Measurements from ENCODE around the gene CCDC106.

Gene CCDC106

GRCh38 chr19:55669418-55670279 lies 21.6 kb downstream of the CCDC106 start:
- no peak for DNase-seq (ENCODE audit: low spot score)

- DNase-seq (ENCODE audit: low spot score) = no peak
Observed at GRCh38 chr19:55670280-55671053, 22.5 kb downstream of the CCDC106 start.

GRCh38 chr19:55671054-55671378 lies 23.0 kb downstream of the CCDC106 start:
- no peak for DNase-seq (ENCODE audit: low spot score)

- DNase-seq (ENCODE audit: low spot score) = no peak
Observed at GRCh38 chr19:55672418-55672817, 24.4 kb downstream of the CCDC106 start.

GRCh38 chr19:55673465-55673864 lies 25.5 kb downstream of the CCDC106 start:
- no peak for DNase-seq (ENCODE audit: low spot score)

GRCh38 chr19:55673889-55674288 lies 25.9 kb downstream of the CCDC106 start:
- no peak for DNase-seq (ENCODE audit: low spot score)

- no peak for DNase-seq (ENCODE audit: low spot score)
Observed at GRCh38 chr19:55674459-55674840, 26.4 kb downstream of the CCDC106 start.

GRCh38 chr19:55674841-55675660 lies 27.0 kb downstream of the CCDC106 start, which contains the start of gene EPN1:
TSS of gene EPN1 (plus strand) at chr19:55675226. CDS start at chr19:55678628, 3,402 bp downstream.
- DNase-seq (ENCODE audit: low spot score) = peak; percentile 99

GRCh38 chr19:55675661-55676354 lies 27.8 kb downstream of the CCDC106 start:
- no peak for DNase-seq (ENCODE audit: low spot score)

GRCh38 chr19:55676383-55676782 lies 28.4 kb downstream of the CCDC106 start:
- no peak for DNase-seq (ENCODE audit: low spot score)

- no peak for DNase-seq (ENCODE audit: low spot score)
Observed at GRCh38 chr19:55676889-55677505, 29.0 kb downstream of the CCDC106 start.

- no peak for DNase-seq (ENCODE audit: low spot score)
Observed at GRCh38 chr19:55677572-55678028, 29.6 kb downstream of the CCDC106 start.

GRCh38 chr19:55678121-55678671 lies 30.2 kb downstream of the CCDC106 start:
- DNase-seq (ENCODE audit: low spot score) = no peak

- DNase-seq (ENCODE audit: low spot score) = no peak
Observed at GRCh38 chr19:55679343-55680257, 31.6 kb downstream of the CCDC106 start.

- no peak for DNase-seq (ENCODE audit: low spot score)
Observed at GRCh38 chr19:55680339-55681130, 32.5 kb downstream of the CCDC106 start.

GRCh38 chr19:55681131-55682092 lies 33.4 kb downstream of the CCDC106 start:
- DNase-seq (ENCODE audit: low spot score) = no peak

GRCh38 chr19:55683449-55684261 lies 35.6 kb downstream of the CCDC106 start:
- DNase-seq (ENCODE audit: low spot score) = no peak

Measured in D341Med (cell line).